ENCODE measurements around the gene LINC00237.

DNA sequence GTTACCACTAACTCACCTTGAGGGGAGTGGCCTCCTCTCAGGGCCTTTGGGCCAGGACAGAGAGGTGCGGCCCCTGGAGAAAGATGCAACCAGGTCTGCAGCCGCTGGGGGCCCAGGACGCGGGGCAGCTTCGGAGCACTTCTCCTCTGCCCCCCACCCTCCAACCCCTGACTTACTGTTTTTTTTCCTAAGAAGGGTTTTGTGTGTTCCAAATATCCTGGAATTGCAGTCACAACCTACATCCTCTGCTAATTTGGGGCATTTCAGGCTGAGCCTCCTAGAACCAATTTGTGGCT is 1.7 kb downstream of the LINC00237 start:
- TF ChIP-seq EZH2phosphoT487 (IDR thresholded peaks at IDR 0.05; ENCODE audit: unreplicated experiment), result no peak
- TF ChIP-seq, protein P1, sequence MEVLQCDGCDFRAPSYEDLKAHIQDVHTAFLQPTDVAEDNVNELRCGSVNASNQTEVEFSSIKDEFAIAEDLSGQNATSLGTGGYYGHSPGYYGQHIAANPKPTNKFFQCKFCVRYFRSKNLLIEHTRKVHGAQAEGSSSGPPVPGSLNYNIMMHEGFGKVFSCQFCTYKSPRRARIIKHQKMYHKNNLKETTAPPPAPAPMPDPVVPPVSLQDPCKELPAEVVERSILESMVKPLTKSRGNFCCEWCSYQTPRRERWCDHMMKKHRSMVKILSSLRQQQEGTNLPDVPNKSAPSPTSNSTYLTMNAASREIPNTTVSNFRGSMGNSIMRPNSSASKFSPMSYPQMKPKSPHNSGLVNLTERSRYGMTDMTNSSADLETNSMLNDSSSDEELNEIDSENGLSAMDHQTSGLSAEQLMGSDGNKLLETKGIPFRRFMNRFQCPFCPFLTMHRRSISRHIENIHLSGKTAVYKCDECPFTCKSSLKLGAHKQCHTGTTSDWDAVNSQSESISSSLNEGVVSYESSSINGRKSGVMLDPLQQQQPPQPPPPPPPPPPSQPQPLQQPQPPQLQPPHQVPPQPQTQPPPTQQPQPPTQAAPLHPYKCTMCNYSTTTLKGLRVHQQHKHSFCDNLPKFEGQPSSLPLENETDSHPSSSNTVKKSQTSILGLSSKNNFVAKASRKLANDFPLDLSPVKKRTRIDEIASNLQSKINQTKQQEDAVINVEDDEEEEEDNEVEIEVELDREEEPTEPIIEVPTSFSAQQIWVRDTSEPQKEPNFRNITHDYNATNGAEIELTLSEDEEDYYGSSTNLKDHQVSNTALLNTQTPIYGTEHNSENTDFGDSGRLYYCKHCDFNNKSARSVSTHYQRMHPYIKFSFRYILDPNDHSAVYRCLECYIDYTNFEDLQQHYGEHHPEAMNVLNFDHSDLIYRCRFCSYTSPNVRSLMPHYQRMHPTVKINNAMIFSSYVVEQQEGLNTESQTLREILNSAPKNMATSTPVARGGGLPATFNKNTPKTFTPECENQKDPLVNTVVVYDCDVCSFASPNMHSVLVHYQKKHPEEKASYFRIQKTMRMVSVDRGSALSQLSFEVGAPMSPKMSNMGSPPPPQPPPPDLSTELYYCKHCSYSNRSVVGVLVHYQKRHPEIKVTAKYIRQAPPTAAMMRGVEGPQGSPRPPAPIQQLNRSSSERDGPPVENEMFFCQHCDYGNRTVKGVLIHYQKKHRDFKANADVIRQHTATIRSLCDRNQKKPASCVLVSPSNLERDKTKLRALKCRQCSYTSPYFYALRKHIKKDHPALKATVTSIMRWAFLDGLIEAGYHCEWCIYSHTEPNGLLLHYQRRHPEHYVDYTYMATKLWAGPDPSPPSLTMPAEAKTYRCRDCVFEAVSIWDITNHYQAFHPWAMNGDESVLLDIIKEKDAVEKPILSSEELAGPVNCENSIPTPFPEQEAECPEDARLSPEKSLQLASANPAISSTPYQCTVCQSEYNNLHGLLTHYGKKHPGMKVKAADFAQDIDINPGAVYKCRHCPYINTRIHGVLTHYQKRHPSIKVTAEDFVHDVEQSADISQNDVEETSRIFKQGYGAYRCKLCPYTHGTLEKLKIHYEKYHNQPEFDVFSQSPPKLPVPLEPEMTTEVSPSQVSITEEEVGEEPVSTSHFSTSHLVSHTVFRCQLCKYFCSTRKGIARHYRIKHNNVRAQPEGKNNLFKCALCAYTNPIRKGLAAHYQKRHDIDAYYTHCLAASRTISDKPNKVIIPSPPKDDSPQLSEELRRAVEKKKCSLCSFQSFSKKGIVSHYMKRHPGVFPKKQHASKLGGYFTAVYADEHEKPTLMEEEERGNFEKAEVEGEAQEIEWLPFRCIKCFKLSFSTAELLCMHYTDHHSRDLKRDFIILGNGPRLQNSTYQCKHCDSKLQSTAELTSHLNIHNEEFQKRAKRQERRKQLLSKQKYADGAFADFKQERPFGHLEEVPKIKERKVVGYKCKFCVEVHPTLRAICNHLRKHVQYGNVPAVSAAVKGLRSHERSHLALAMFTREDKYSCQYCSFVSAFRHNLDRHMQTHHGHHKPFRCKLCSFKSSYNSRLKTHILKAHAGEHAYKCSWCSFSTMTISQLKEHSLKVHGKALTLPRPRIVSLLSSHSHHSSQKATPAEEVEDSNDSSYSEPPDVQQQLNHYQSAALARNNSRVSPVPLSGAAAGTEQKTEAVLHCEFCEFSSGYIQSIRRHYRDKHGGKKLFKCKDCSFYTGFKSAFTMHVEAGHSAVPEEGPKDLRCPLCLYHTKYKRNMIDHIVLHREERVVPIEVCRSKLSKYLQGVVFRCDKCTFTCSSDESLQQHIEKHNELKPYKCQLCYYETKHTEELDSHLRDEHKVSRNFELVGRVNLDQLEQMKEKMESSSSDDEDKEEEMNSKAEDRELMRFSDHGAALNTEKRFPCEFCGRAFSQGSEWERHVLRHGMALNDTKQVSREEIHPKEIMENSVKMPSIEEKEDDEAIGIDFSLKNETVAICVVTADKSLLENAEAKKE (CRISPR knock-in tag; IDR thresholded peaks at IDR 0.05), result no peak
- TF ChIP-seq, protein P2, sequence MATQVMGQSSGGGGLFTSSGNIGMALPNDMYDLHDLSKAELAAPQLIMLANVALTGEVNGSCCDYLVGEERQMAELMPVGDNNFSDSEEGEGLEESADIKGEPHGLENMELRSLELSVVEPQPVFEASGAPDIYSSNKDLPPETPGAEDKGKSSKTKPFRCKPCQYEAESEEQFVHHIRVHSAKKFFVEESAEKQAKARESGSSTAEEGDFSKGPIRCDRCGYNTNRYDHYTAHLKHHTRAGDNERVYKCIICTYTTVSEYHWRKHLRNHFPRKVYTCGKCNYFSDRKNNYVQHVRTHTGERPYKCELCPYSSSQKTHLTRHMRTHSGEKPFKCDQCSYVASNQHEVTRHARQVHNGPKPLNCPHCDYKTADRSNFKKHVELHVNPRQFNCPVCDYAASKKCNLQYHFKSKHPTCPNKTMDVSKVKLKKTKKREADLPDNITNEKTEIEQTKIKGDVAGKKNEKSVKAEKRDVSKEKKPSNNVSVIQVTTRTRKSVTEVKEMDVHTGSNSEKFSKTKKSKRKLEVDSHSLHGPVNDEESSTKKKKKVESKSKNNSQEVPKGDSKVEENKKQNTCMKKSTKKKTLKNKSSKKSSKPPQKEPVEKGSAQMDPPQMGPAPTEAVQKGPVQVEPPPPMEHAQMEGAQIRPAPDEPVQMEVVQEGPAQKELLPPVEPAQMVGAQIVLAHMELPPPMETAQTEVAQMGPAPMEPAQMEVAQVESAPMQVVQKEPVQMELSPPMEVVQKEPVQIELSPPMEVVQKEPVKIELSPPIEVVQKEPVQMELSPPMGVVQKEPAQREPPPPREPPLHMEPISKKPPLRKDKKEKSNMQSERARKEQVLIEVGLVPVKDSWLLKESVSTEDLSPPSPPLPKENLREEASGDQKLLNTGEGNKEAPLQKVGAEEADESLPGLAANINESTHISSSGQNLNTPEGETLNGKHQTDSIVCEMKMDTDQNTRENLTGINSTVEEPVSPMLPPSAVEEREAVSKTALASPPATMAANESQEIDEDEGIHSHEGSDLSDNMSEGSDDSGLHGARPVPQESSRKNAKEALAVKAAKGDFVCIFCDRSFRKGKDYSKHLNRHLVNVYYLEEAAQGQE (IDR thresholded peaks at IDR 0.05; ENCODE audit: unreplicated experiment), result no peak

All from GM23338 (cell line).